Caki2 (cell line): ENCODE results near the gene PHLDA3. TPM values are rescaled to one million over a fixed set of nuclear protein-coding genes. Genes with fewer than 3 reads are reported as not detected.
"Not testable (repeated sequence)": the region's sequence is repeated elsewhere in the genome, so short reads cannot be mapped to it uniquely, and the experiment has no call there.

ENCODE experiments used
- DNase-seq: peaks from one replicate; pipeline ENCODE4 v3.0.0-alpha.2; 2015; ENCODE audit warnings: low read depth
- in situ Hi-C: cut with HindIII; loops from 2 replicates; pipeline ENCODE4 v1.10.0; 2016; ENCODE audit warnings: low sequenced_read_pairs, low pct_unique_long_range_greater_than_20kb, mixed read lengths
- total RNA-seq: library from RNA; depleted of rRNA; stranded (reverse); fragments of >200 nt; shearing (Covaris generic); gene quantifications from 2 replicates; pipeline ENCODE4 v1.2.3, GENCODE V29; 2014; ENCODE audit warnings: low replicate concordance

Gene PHLDA3
- total RNA-seq, 1 experiment from 2014 or later: 199 TPM

DNA sequence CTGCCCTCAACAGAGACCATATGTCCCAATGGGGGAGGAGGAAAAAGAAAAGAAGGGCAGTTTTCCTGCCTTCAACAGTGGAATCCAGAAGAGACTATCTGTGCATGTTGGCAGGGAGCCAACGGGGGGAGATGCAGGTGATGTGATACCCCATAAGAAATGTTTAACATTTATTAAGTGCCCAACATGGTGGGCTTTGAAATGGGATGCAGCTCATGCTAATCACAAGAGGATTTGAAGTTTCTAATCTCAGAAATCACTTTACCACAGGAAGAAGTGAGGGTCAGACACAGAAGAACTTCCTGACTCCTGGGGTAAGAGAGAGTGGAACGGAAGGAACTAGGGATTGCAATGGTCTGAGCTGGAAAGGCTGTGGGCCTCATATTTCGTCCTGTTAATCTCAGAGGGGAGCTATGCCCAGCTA, 21.7 kb upstream of the PHLDA3 start:
- in situ Hi-C loops: no loop called here
- no peak for DNase-seq

DNA sequence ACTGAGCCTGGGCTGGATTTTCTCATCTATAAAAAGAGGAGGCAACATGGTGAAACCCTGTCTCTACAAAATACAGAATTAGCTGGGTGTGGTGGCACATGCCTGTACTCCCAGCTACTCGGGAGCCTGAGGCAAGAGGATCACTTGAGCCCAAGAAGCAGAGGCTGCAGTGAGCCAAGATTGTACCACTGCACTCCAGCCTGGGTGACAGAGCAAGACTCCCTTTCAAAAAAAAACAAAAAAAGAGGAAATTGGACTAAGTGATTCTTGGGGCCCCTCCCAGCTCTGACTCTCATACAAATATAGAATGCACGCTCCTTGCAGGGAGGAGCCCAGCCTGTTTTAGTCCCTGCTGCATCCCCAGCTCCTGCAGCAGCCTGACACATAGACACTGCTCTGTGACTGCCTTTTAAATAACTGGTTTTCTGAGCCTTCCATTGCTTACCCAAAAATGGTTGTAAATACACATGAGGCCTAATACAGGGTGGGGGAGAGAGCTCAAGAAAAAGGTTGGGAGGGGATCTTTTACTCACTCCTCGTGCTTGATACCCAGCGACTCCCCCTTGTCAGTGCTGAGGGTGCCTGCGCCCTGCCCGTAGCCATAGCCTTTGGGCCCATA, 20.8 kb upstream of the PHLDA3 start:
- DNase-seq: no peak
- in situ Hi-C loops: no loop called here

- in situ Hi-C loops: no loop called here
- peak; percentile 90 for DNase-seq
These were observed 20.0 kb upstream of the PHLDA3 start for GRCh38 chr1:201488830-201489589.

- DNase-seq: no peak
- in situ Hi-C loops: no loop called here
These were observed 18.8 kb upstream of the PHLDA3 start for GRCh38 chr1:201487742-201488141.

DNA sequence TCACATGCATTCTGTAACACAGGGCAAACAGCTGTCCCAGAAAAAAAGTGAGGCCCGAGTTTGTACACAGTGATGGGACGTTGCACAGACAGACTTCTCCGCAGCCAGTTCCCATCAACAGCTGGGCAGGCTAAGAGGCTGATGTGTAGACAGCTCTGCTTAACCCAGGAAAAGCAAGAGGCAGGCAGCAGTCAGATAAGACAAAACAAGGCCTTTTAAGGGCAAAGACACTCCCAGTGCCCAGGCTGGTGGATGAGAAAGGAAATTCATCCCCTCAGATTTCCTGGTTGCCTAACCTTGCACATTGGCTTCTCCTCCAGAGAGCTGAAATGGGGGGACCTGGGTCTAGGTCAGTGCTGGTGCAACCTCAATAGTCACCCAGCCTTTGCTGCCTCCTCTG, 17.2 kb upstream of the PHLDA3 start:
- no peak for DNase-seq
- in situ Hi-C loops: no loop called here

GRCh38 chr1:201485184-201485774, 16.3 kb upstream of the PHLDA3 start:
- DNase-seq: no peak
- in situ Hi-C loops: no loop called here

DNA sequence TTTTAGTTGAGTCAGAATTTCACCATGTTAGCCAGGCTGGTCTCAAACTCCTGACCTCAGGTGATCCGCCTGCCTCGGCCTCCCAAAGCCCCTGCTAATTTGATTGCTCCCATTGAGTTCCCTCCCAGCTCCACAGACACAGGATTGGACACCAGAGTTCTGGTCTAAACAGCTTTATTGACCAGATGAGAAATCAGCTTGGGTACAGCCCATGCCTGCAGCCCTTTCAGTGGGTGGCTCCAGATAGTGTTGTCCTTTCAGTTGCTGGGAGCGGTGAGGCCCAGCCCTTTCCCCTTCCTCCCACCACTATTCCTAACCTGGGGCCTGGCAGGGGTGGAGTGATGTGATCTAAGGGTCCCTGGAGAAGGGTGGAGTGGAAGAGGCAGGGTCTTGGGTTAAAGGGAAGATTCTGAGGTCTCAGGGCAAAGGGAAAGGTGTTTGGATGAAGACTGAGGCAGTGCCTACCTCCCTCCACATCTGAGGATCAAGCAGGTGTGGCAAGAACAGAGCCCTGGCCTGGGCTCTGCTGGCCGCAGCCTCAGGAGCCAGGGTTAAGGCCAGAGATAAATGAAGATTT, 14.5 kb upstream of the PHLDA3 start:
- in situ Hi-C loops: no loop called here
- DNase-seq: no peak

GRCh38 chr1:201482755-201483154, 13.8 kb upstream of the PHLDA3 start:
- in situ Hi-C loops: no loop called here

DNA sequence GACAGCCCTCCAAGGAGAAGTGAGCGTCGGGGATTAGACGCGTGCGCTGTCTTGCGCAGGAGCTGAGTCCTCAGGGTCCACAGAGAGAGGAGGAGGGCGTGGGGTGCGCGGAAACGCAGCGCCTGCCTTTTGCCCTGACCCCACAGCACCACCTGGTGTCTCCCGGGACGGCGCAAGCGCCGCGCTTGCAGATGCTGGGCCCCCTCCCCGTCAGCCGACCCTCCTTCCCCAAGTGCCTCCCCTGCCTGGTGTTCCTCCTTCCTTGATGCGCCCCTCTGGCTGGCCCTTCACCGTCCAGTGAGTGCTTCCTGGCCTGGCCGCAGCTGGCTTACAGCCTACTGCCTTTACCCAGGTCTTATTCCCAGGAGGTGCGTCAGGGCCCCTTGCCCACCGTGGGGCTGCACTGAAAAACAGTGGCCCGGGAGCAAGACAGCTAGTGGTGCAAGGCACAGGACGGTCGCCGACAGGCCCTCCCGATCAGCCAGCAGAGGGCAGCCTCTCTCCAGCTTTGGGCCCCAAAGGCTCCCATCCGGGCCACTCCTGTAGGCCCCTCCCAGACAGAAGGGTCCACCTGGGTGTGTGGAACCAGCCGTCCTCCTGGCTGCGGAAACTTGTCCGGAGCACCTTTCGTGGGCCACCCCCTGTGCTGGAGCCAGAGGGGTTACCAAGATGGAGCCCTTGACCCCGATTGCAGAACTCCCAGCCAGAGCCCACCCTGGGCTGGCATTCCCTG, 12.9 kb upstream of the PHLDA3 start:
- in situ Hi-C loops: no loop called here
- DNase-seq: peak; percentile 66

More at GRCh38 chr1:201482755-201483154, 13.8 kb upstream of the PHLDA3 start:
- DNase-seq: no peak

- in situ Hi-C loops: no loop called here
- no peak for DNase-seq
These were observed 12.0 kb upstream of the PHLDA3 start for GRCh38 chr1:201481004-201481380.

GRCh38 chr1:201480231-201481003, 11.4 kb upstream of the PHLDA3 start:
- peak; percentile 95 for DNase-seq
- in situ Hi-C loops: no loop called here

GRCh38 chr1:201479201-201479730, 10.3 kb upstream of the PHLDA3 start:
- no peak for DNase-seq
- in situ Hi-C loops: no loop called here

DNA sequence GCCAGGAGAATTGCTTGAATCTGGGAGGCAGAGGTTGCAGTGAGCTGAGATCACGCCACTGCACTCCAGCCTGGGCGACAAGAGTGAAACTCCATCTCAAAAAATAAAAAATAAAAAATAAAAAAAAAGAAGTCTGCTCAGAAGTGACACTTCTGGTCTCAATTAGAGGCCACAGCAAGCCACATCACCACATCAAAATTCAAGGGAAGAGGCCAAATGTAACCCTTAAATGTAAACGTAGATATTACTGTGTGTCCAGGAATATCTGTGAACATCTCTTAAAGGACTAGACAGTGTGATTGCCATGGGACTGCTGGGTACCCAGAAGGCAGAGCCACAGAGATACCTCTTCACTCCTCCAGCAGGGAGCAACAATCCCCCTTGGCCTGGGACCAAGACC, 9.7 kb upstream of the PHLDA3 start:
- DNase-seq, in situ Hi-C loops: not testable (repeated sequence)

GRCh38 chr1:201476670-201477344, 7.8 kb upstream of the PHLDA3 start:
- peak; percentile 56 for DNase-seq
- in situ Hi-C loops: no loop called here

- in situ Hi-C loops: no loop called here
- no peak for DNase-seq
These were observed 7.1 kb upstream of the PHLDA3 start for GRCh38 chr1:201475915-201476669.

- in situ Hi-C loops: no loop called here
- no peak for DNase-seq
These were observed 6.1 kb upstream of the PHLDA3 start for GRCh38 chr1:201475130-201475529.

- no peak for DNase-seq
- in situ Hi-C loops: no loop called here
These were observed 4.3 kb upstream of the PHLDA3 start for GRCh38 chr1:201473296-201473695.
